Uterus (tissue), 2 donors: ENCODE data around the gene IGF1R.

Source experiments
- CTCF ChIP-seq, 4 experiments: fragments of 200-600 bp in 2 of 4; fragments of 450-650 bp in 2 of 4; sonication (generic) in 2 of 4; IDR thresholded peaks; one replicate each; pipeline ENCODE4 v1.5.1; 2016 to 2019; ENCODE audit warnings: antibody characterized with exemption in 4 of 4, mild to moderate bottlenecking in 2 of 4, moderate library complexity in 1 of 4
- POLR2A ChIP-seq, 2 donors: fragments of 450-650 bp; IDR thresholded peaks; one replicate each; pipeline ENCODE4 v1.6.1; 2016; ENCODE audit warnings: antibody characterized with exemption in 2 of 2, mild to moderate bottlenecking in 1 of 2, moderate library complexity in 1 of 2

- no peak for TF ChIP-seq CTCF (IDR thresholded peaks at IDR 0.05)
- TF ChIP-seq POLR2A (IDR thresholded peaks at IDR 0.05) = no peak
Measured at GRCh38 chr15:98803228-98804056, 155.1 kb downstream of the IGF1R start.
